Measurements from ENCODE around the gene LMAN1L. TPM values are rescaled to one million over a fixed set of nuclear protein-coding genes. Genes with fewer than 3 reads are reported as not detected.

Gene LMAN1L
- total and polyA plus RNA-seq, 2 of the 4 experiments (the other 2 are of a cell fraction) = not detected

DNA sequence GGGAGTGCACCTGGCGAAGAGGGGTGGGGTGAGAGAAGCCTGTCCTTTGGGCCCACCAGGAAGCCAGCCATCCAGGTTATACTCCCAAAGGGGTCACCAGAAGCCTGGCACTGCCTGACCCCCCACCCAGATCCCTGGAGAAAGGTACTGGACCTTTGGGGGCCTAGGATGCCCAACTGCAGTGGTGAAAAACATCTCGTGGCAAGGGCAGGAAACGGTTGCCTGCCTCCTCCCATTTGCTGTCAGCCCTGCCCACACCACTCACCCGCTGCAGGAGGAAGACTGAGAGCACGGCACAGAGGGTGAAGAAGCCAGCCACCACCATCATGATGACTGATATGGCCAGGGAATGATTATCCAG lies 32.6 kb downstream of the LMAN1L start:
- no peak overlapping the region for H3K18ac ChIP-seq (ENCODE audit: low read depth, low read length)
- H3K4me1 ChIP-seq (ENCODE audit: control insufficient read depth, insufficient read depth, low read length) = peaks cover 4% of the 10 kb centered on the region; the same call in 1 of the 2 replicates
- ChIA-PET POLR2A (ENCODE audit: unreplicated experiment) (no interaction called here), CTCF (no interaction called here)
- dilution Hi-C loops (cut with HindIII; ENCODE audit: low sequenced_read_pairs, unreplicated experiment) = no loop called here
- H2BK120ac ChIP-seq (ENCODE audit: low read depth, low read length) = no peak overlapping the region
- H3K4me3 ChIP-seq (ENCODE audit: insufficient read depth, low read depth, low read length) = no peak overlapping the region
- WGBS, 2 experiments (ENCODE audit: extremely low coverage in 2 of 2, insufficient read length in 1 of 2) = 100% methylated on average over 1 of the region's 5 CpGs; no CpG with 5 or more reads in 1 of the 2 experiments
- H3K56ac ChIP-seq (ENCODE audit: extremely low read depth, insufficient read depth, low read length) = no peak overlapping the region
- peaks cover 0 to 17% of the 10 kb centered on the region in 2 experiments; a peak in 1 of 4 replicates for H3K79me1 ChIP-seq (ENCODE audit: low read depth in 1 of 2, low read length in 2 of 2)
- peaks cover 29% of the 10 kb centered on the region for H3K36me3 ChIP-seq (ENCODE audit: control insufficient read depth, insufficient read depth, low read length)
- ATAC-seq (ENCODE audit: low read depth) = no peak
- H3K9me3 ChIP-seq (ENCODE audit: control insufficient read depth, insufficient read depth, low read length) = no peaks in the 10 kb centered on the region
- H3K14ac ChIP-seq (replicated peaks; ENCODE audit: low read depth, low read length) = no peak overlapping the region
- BruUV-seq (replicated peaks) = no TSS peak
- H2AFZ ChIP-seq (replicated peaks; ENCODE audit: low read length, poor library complexity) = no peak overlapping the region
- H4K20me1 ChIP-seq (ENCODE audit: insufficient read depth, low read length) = no peaks in the 10 kb centered on the region
- in situ Hi-C loops (cut with MboI; ENCODE audit: low sequenced_read_pairs) = no loop called here
- no peak overlapping the region for H3K4ac ChIP-seq (ENCODE audit: low read depth, low read length)
- no peak for DNase-seq
- no peak overlapping the region for H2BK5ac ChIP-seq (ENCODE audit: low read depth, low read length, poor library complexity, severe bottlenecking)
- H3K27me3 ChIP-seq (ENCODE audit: control insufficient read depth, insufficient read depth, low read length) = no peaks in the 10 kb centered on the region
- H4K8ac ChIP-seq (ENCODE audit: low read depth in 2 of 2, low read length in 2 of 2) = no peak overlapping the region
- no peak overlapping the region for H4K5ac ChIP-seq (ENCODE audit: low read depth, low read length)
- H2AK5ac ChIP-seq (ENCODE audit: low read depth, low read length) = no peak overlapping the region
- 0 out of 2 replicates have a peak, but pooled peaks cover 3% of the 10 kb centered on the region for H3K9me1 ChIP-seq (ENCODE audit: insufficient read depth, low read length)
- H4K91ac ChIP-seq (ENCODE audit: insufficient read depth, low read depth, low read length) = no peak overlapping the region
- H3K4me2 ChIP-seq (ENCODE audit: low read depth, low read length) = no peak overlapping the region
- H3K9ac ChIP-seq (ENCODE audit: low read depth, low read length) = no peak overlapping the region
- intact Hi-C loops (cut with micrococcal nuclease) = no loop called here
- no peak overlapping the region for H2BK15ac ChIP-seq (ENCODE audit: low read depth, low read length)
- H2BK20ac ChIP-seq (ENCODE audit: low read depth, low read length) = no peak overlapping the region
- H2AK9ac ChIP-seq (replicated peaks; ENCODE audit: low read depth, low read length, poor library complexity) = no peak overlapping the region
- no peak overlapping the region for H3K27ac ChIP-seq (ENCODE audit: insufficient read depth, low read length)
- TF ChIP-seq, protein P1, sequence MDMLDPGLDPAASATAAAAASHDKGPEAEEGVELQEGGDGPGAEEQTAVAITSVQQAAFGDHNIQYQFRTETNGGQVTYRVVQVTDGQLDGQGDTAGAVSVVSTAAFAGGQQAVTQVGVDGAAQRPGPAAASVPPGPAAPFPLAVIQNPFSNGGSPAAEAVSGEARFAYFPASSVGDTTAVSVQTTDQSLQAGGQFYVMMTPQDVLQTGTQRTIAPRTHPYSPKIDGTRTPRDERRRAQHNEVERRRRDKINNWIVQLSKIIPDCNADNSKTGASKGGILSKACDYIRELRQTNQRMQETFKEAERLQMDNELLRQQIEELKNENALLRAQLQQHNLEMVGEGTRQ (IDR thresholded peaks at IDR 0.05; ENCODE audit: low read depth, low read length) = no peak
- no peak for TF ChIP-seq CEBPB (IDR thresholded peaks at IDR 0.05; ENCODE audit: low read depth, low read length)
- no peak for TF ChIP-seq ELK1 (IDR thresholded peaks at IDR 0.05; ENCODE audit: borderline replicate concordance, low read depth, low read length)
- TF ChIP-seq RCOR1 (IDR thresholded peaks at IDR 0.05; ENCODE audit: insufficient replicate concordance, low read length) = no peak
- TF ChIP-seq MXI1 (IDR thresholded peaks at IDR 0.05; ENCODE audit: borderline replicate concordance, low read depth, low read length) = no peak
- TF ChIP-seq BHLHE40 (IDR thresholded peaks at IDR 0.05; ENCODE audit: low read depth, low read length) = no peak
- no peak for TF ChIP-seq RAD21 (IDR thresholded peaks at IDR 0.05; ENCODE audit: low read length)
- TF ChIP-seq FOS (IDR thresholded peaks at IDR 0.05; ENCODE audit: low read depth, low read length) = no peak
- TF ChIP-seq POLR2A (IDR thresholded peaks at IDR 0.05; ENCODE audit: low read depth, low read length) = no peak
- TF ChIP-seq MAZ (IDR thresholded peaks at IDR 0.05; ENCODE audit: borderline replicate concordance, low read depth, low read length) = no peak
- TF ChIP-seq SMC3 (IDR thresholded peaks at IDR 0.05; ENCODE audit: low read depth, low read length) = no peak
- TF ChIP-seq, protein P2, sequence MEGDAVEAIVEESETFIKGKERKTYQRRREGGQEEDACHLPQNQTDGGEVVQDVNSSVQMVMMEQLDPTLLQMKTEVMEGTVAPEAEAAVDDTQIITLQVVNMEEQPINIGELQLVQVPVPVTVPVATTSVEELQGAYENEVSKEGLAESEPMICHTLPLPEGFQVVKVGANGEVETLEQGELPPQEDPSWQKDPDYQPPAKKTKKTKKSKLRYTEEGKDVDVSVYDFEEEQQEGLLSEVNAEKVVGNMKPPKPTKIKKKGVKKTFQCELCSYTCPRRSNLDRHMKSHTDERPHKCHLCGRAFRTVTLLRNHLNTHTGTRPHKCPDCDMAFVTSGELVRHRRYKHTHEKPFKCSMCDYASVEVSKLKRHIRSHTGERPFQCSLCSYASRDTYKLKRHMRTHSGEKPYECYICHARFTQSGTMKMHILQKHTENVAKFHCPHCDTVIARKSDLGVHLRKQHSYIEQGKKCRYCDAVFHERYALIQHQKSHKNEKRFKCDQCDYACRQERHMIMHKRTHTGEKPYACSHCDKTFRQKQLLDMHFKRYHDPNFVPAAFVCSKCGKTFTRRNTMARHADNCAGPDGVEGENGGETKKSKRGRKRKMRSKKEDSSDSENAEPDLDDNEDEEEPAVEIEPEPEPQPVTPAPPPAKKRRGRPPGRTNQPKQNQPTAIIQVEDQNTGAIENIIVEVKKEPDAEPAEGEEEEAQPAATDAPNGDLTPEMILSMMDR (conservative IDR thresholded peaks at IDR 0.05; ENCODE audit: low read depth, low read length) = no peak
- no peak for TF ChIP-seq NFE2L2 (IDR thresholded peaks at IDR 0.05; ENCODE audit: low read depth, low read length)
- no peak for TF ChIP-seq RFX5 (IDR thresholded peaks at IDR 0.05; ENCODE audit: low read depth, low read length)
- H3K23ac ChIP-seq (ENCODE audit: low read depth, low read length) = no peak overlapping the region

All from IMR-90 (cell line).